Measurements from ENCODE around the gene HMG20A. TPM values are rescaled to one million over a fixed set of nuclear protein-coding genes. Genes with fewer than 3 reads are reported as not detected.

HMG20A gene
- total RNA-seq, 1 experiment from 2014 or later: 60.2 TPM

GRCh38 chr15:77398927-77399326 lies 21.8 kb upstream of the HMG20A start:
- Histone ChIP-seq H4K5ac (ENCODE audit: insufficient read length, low read depth, low read length) (no peak overlapping the region), H3K4me2 (ENCODE audit: insufficient read depth, insufficient read length, low read length) (no peak overlapping the region), H2BK5ac (ENCODE audit: insufficient read length, low read length) (no peak overlapping the region), H3K23ac (ENCODE audit: insufficient read length, low read depth, low read length) (no peak overlapping the region), H3K27me3 (ENCODE audit: insufficient read depth, low read length) (no peaks in the 10 kb centered on the region), H3K9me3 (ENCODE audit: control insufficient read depth, low read depth, low read length) (no peaks in the 10 kb centered on the region), H4K20me1 (ENCODE audit: control insufficient read depth, insufficient read depth, insufficient read length) (no peaks in the 10 kb centered on the region), H3K4me1 (ENCODE audit: insufficient read depth, low read length) (no peaks in the 10 kb centered on the region), H3K56ac (ENCODE audit: insufficient read length, low read depth, low read length) (no peak overlapping the region), H2BK12ac (ENCODE audit: insufficient read length, low read depth, low read length) (no peak overlapping the region), H3K23me2 (ENCODE audit: insufficient read length, low read depth, low read length, poor library complexity, severe bottlenecking) (no peaks in the 10 kb centered on the region), H3K18ac (ENCODE audit: insufficient read length, low read depth, low read length) (no peak overlapping the region), H2AK5ac (ENCODE audit: insufficient read length, low read length) (no peak overlapping the region), H2AFZ (ENCODE audit: low read length) (no peak overlapping the region), H3K79me2 (ENCODE audit: insufficient read depth, low read length) (peaks cover 3% of the 10 kb centered on the region; the same call in 1 of the 2 replicates), H3T11ph (ENCODE audit: low read length) (no peak overlapping the region), H4K91ac (ENCODE audit: insufficient read length, low read depth, low read length) (no peak overlapping the region), H3K9ac (ENCODE audit: extremely low read depth, insufficient read length, low read length) (no peak overlapping the region), H3K79me1 (ENCODE audit: insufficient read depth, low read depth, low read length, poor library complexity, severe bottlenecking) (peaks cover 3% of the 10 kb centered on the region), H2BK120ac (ENCODE audit: low read depth, low read length, poor library complexity, severe bottlenecking) (no peak overlapping the region), H4K8ac (replicated peaks; ENCODE audit: insufficient read length, low read depth, low read length) (no peak overlapping the region), H3K4ac (ENCODE audit: low read depth, low read length) (no peak overlapping the region), H2BK20ac (ENCODE audit: low read depth, low read length, poor library complexity, severe bottlenecking) (no peak overlapping the region), H3K14ac (ENCODE audit: insufficient read depth, low read length) (no peak overlapping the region), H2BK15ac (ENCODE audit: low read depth, low read length) (no peak overlapping the region), H3K27ac (ENCODE audit: insufficient read length, low read depth, low read length) (no peak overlapping the region)
- Mint-ChIP-seq H3K36me3 (ENCODE audit: insufficient read depth in 1 of 3, low read depth in 3 of 3) (peaks cover 23 to 61% (median 29%) of the 10 kb centered on the region in 3 experiments), H3K4me3 (no peak overlapping the region), H3K27me3 (ENCODE audit: low read depth) (no peaks in the 10 kb centered on the region), H3K9me3 (peaks cover 41 to 43% of the 10 kb centered on the region in 2 experiments), H3K27ac (no peak overlapping the region), H3K4me1 (peaks cover 0 to 3% of the 10 kb centered on the region in 2 experiments; a peak in 2 of 4 replicates)
- DNase-seq: no peak
- no CpG with 5 or more reads among the region's 1 CpG for WGBS (ENCODE audit: extremely low coverage, insufficient read length, low lambda C conversion rate)
- TF ChIP-seq CTCF (conservative IDR thresholded peaks at IDR 0.05): no peak

All from H9 (cell line).